GM18505 (cell line): ENCODE data around the gene DCHS1.

Experiments
- ATAC-seq: cut with Tn5 transposase; IDR thresholded peaks from one replicate; pipeline ENCODE4 v1.9.1; 2021; ENCODE audit not compliant: unreplicated experiment
- POLR2A ChIP-seq: IDR thresholded peaks from 4 replicates; pipeline ENCODE4 v1.6.1; 2011; ENCODE audit warnings: borderline replicate concordance; ENCODE audit not compliant: insufficient read depth, insufficient read length; ENCODE audit errors: extremely low read depth

DCHS1 gene

DNA sequence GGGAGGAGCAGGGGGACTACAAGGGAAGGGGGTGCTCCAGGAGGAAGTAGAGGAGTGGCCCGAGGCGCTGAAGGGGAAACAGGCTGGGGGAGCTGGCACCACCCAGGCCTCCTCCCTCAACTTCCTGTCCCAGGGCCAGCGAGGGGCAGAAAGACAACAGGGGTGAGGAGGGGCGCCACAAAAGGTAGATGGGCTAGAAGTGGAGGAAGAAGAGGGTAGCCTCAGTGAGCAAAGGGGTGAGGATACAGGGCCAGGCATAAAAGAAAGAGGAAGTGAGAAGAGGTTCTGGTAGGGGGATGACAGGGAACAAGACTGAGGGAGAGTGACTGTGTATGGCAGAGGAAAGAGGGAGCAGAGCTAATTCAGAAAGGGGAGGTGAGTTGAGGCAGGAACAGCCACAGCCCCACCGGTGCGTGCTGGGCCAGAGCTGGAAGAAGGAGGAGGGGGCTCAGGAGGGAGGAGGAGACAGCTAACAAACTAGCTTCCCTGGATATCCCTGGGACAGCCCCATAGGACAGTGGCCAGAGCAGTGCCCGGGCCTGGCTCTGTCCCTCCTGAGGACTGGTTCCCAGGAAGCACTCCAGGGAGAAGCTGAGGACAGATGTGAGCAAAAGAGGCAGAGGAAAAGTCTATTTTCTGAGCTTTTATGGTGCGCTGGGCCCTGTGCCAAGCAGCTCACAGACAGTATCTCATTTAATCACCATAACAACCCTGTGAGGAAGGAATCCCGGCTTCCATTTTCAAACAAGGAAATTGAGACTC is 8.5 kb downstream of the DCHS1 start:
- TF ChIP-seq POLR2A: no peak
- peak; percentile 93 for ATAC-seq

DNA sequence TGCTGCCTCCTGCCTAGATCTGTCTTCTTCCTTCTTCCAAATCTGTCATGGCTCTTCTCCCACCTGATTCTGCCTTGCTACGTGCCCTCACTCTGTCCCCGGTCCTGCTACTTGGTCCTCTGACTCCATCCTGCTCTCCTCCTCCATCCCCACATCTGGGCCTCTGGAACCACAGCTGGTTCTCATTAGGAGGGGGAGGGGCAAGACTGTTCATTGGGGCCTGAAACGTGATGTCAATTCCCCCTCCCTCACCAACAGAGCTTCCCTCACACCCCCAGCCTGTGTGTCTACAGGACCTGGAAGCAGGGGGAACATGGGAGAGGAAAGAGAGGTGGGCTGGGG is 9.1 kb downstream of the DCHS1 start:
- TF ChIP-seq POLR2A: no peak
- ATAC-seq: peak; percentile 12

GRCh38 chr11:6646071-6646470 is 9.5 kb downstream of the DCHS1 start:
- no peak for TF ChIP-seq POLR2A
- ATAC-seq: no peak

- ATAC-seq: no peak
- TF ChIP-seq POLR2A: no peak
These were observed 12.7 kb downstream of the DCHS1 start for GRCh38 chr11:6642957-6643356.

DNA sequence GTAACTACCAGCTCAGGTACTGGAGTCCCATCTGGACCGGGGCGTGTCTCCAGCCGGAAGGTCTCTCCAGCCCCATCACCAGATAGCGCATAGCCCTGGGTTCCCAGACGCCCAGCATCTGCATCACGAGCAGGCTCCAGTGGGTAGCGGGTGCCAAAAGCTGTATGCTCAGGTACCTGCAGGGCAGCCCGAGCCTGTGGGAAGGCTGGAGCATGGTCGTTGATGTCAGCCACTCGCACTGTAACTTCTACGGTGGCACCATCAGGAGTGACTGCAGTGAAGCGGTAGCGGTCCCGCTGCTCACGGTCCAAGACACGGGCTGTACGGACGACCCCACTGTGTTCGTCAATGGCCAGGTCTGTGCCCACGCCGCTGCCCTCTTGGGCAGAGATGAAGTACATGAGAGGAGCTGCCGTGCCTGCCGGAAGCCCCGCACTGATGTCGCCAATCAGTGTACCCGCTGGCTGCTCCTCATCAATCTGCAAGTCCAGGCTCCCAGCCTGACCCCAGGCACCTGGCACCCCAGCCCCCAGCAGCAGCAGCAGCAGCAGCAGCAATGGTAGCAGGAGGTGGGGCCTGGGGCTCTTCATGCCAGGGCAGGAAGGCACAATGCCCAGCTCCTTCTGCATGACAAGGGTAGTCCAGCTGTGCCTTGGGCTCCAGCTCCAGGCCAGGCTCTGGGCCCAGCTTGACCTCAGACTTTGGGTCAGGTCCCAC is 14.5 kb downstream of the DCHS1 start:
- no peak for ATAC-seq
- TF ChIP-seq POLR2A: no peak

GRCh38 chr11:6640036-6640984 is 15.3 kb downstream of the DCHS1 start:
- no peak for ATAC-seq
- TF ChIP-seq POLR2A: no peak

DNA sequence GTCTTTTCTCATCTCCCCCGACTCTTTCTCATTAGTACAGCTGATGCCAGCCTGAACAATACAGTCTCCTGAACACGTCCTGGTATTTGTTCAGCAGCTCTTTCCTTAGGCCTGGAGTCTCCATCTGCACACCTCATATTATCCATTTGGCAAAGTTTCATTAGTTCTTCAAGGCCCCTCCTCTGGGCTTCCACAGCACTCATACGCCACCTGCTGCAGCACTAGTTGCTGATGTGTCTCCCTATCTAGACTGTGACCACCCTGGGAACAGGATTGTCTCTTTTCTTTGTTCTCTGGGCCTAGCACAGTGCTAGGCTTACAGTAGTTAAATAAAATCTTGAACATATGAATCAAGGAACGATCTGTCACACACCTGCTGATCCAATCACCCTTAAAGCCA is 17.2 kb downstream of the DCHS1 start:
- no peak for TF ChIP-seq POLR2A
- no peak for ATAC-seq

DNA sequence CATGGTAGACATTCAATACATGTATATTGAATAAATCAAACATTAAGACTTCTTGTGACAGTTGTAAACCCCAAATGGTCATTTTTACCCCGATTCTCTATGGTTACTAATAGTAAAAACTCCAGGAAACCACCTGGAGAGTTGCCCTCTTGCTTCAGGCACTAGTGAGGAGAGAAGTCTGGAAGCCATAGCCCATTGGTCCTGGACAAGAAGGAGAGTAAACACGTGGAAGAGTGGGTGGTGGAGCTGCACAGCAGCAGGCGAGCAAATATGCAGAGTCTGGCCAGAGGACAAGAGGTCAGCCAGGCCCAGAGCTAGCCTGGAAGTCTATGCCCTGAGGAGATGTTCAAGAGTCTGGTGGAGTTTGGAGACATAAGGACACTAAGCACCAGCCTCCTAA is 17.7 kb downstream of the DCHS1 start:
- ATAC-seq: no peak
- no peak for TF ChIP-seq POLR2A

DNA sequence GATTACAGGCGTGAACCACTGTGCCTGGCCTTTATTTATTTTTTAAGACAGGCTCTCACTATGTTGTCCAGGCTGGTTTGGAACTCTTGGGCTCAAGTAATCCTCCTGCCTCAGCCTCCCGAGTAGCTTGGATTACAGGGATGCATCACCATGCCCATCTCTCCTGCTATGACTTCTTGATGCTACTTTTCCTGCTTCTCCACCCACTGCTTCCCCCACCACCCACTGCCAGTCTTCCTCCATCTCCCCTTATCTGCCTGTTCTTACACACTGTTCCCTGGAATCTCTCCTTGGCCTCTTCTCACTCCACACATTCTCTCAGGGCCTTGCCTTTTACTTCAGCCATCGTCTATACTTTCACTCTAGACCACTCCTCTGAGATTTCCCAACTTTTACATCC is 19.1 kb downstream of the DCHS1 start:
- no peak for ATAC-seq
- TF ChIP-seq POLR2A: no peak

DNA sequence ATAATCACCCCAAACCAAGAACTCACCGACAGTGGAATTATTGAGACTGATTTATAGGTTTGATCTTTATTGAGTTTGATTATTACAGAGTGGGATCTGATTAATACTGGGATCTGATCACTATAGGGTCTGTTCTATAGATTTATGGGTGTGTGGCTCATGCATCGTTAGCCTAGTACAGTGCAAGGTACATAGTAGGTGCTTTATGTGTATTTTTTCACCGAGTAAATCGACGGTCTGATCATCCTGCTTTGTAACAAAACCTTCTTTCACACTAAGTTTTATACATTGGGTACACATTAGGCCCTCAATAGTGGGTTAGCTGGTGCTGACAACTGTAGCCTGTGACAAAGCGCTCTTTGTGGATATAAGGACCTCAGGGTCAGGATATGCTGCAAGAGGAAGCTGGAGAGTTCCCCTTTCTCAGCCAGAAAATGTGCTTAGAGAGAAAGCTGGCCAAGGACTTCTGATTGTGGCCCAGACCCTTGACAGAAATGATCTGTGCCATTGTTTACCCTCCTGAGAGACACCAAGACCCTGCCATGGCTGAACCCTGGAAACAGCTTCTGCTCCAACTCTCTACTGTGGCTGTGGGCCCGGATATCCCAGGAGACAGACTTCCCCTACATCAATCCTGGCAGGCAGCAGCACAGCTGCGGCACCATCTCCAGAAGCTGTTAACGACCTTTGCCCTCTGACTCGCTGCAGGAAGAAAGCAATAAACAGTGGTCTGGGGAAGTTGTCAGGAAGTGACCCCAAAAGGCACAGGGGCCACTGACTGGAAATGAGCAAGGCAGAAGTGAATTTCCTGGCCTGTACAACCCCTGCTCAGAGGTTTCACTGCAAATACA is 20.3 kb downstream of the DCHS1 start:
- no peak for TF ChIP-seq POLR2A
- ATAC-seq: no peak

GRCh38 chr11:6634534-6634933 is 21.1 kb downstream of the DCHS1 start:
- TF ChIP-seq POLR2A: no peak
- no peak for ATAC-seq
